Cardiac fibroblast (primary cell): Measurements from ENCODE around the gene TMEM140.

Source experiments
- DNase-seq, 2 donors: peaks; one replicate each; pipeline versions ENCODE4 v3.0.0 to v3.0.0-alpha.2; 2010; ENCODE audit warnings: low read depth in 2 of 2
- H3K4me3 ChIP-seq, 2 donors: replicated peaks in 1 of 2; 1 replicate in 1 of 2; 2 replicates in 1 of 2; pipeline ENCODE4 v1.5.1; 2011; ENCODE audit warnings: low read depth in 2 of 2, low read length in 2 of 2, mild to moderate bottlenecking in 2 of 2, moderate library complexity in 1 of 2
- CTCF ChIP-seq: IDR thresholded peaks from one replicate; pipeline ENCODE4 v1.5.1; 2011; ENCODE audit warnings: low read depth, mild to moderate bottlenecking, low read length, inconsistent platforms

TMEM140 gene

GRCh38 chr7:135207406-135208101 is 59.7 kb downstream of the TMEM140 start:
- TF ChIP-seq CTCF: no peak
- H3K4me3 ChIP-seq: no peak overlapping the region

DNA sequence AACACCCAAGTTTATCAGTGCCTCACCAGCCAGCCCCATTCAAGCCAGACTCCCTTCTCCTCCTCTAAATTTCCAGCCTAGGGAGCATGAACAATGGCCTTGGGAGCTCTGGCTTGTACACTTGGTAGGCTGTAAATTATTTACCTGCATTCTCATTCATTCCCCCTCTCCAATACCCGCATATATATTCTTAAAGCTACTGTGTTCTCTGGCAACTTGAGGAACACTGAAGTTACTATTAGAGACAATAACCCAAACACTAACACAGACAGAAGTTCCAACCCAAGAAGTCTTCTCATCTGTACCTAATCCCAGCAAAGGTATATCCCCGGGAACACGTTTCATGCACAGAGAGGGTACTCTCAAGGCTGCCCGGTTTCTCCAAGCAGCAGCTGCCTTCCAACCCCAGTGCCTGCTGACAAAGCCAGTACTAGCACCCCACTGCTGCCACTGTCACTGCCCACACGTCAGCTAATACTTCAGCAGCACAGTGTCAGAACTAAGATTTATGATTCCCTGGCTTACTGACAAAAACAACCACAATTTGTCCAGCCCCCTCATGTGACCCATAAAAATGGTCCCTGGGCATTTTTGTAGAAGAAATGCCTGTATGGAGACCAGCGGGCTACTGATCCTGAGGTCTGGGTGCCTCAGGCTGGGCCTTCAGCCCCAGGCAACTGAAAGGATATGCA is 60.4 kb downstream of the TMEM140 start:
- TF ChIP-seq CTCF: no peak
- H3K4me3 ChIP-seq: no peak overlapping the region
- no peak for DNase-seq

More at GRCh38 chr7:135207406-135208101, 59.7 kb downstream of the TMEM140 start:
- DNase-seq: no peak

GRCh38 chr7:135209225-135209834 is 61.5 kb downstream of the TMEM140 start:
- no peak overlapping the region for H3K4me3 ChIP-seq
- TF ChIP-seq CTCF: no peak
- no peak for DNase-seq

GRCh38 chr7:135210888-135211178 is 63.0 kb downstream of the TMEM140 start:
- peak; percentile 29 to 32 for DNase-seq
- TF ChIP-seq CTCF: no peak
- H3K4me3 ChIP-seq: peak overlapping the region; percentile 74 to 86

GRCh38 chr7:135211179-135211945 is 63.5 kb downstream of the TMEM140 start, which contains the start of gene WDR91:
Gene WDR91, minus strand, starts transcription at chr7:135211526. Its CDS starts 24 bp downstream, at chr7:135211502.
- peak within 1 kb of the TSS; percentile 74 to 86 for H3K4me3 ChIP-seq
- TF ChIP-seq CTCF: no peak
- peak; percentile 92 to 94 for DNase-seq

- peak overlapping the region; percentile 65 to 77 for H3K4me3 ChIP-seq
- DNase-seq: peak; percentile 74 to 75
Observed at GRCh38 chr7:135211946-135212685, 64.2 kb downstream of the TMEM140 start.
